GM21528 (cell line): ENCODE data around the gene H2AZ2.

Source experiments
- ATAC-seq: cut with Tn5 transposase; IDR thresholded peaks from one replicate; pipeline ENCODE4 v1.9.1; 2021; ENCODE audit warnings: mild to moderate bottlenecking, moderate library complexity; ENCODE audit not compliant: unreplicated experiment, low FRiP score

H2AZ2 gene

DNA sequence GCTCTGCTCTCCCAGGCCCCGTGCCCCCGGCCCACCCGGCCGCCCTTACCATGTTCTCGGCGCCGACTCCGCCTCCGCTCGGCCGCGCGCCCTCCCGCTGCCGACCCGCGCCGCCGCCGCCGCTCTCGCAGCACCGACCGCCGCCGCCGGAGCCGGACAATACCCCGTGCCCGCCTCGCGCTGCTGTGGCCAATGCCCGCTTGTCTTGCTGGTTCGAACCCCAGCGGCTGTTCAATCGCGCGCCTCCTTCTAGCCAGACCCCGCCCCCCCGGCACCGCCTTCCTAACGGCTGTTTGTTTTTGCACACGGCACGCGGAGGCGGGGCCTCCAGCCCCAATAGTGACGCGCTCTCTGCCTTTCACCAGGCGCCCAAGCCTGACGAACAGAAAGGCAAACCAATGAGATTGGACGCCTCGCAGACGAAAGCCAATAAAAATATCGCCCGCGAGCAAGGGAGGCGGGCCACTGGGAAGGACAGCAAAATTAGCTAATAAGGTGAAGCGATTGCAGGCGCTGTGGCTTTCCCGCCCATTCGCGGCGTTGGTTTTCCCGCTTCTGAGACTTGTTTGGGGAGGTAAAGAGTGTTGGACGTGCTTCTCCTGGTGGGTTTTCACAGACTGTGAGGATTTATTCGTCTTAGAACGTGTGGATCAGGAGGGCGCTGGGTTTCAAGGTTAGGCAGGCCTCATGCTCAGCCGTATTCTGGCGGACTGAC, at the start of gene H2AZ2:
TSS of gene H2AZ2 (minus strand) at position 168 of the 715 bp plus-strand sequence. CDS start at position 52, 116 bp downstream.
- ATAC-seq = peak; percentile 86

DNA sequence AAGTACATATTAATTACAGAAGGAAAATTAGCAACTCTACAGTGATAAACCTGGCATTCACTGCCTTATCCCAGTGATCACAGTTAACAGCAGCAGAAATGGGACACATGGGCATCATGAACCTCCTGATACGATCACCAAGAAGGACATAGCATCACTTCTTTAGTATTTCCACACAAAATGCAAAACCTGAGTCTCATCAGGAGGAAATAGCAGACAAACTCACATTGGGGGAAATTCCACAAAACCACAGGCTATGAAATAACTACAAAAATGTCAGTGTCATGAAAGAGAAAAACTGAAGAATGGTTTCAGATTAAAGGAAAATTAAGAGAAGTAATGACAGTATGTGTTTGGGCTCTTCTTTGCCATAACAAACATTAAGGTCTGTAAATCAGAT, 49.4 kb upstream of the H2AZ2 start:
- ATAC-seq = no peak

- no peak for ATAC-seq
Observed at GRCh38 chr7:44894888-44895580, 47.1 kb upstream of the H2AZ2 start.

GRCh38 chr7:44893710-44894234, 45.9 kb upstream of the H2AZ2 start:
- no peak for ATAC-seq

DNA sequence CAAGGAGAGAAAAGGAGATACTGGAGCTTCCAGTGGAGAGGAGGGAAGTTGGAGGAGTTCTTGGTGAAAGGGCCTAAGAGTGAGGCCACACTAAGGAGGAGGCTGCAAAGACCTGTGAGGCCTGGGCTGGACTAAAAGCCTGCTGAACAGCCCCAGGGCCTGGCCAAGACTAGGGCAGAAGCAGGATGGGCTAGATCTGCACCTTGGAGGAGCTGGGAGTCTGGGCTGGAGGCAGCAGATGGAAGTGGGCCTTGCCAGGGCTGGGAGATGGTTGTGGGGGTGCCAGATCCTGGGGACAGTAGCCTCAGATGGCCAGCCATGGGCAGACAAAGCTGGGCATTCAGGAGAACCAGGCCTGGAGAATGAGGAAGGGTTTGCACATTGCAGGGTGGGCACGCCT, 43.9 kb upstream of the H2AZ2 start:
- no peak for ATAC-seq

DNA sequence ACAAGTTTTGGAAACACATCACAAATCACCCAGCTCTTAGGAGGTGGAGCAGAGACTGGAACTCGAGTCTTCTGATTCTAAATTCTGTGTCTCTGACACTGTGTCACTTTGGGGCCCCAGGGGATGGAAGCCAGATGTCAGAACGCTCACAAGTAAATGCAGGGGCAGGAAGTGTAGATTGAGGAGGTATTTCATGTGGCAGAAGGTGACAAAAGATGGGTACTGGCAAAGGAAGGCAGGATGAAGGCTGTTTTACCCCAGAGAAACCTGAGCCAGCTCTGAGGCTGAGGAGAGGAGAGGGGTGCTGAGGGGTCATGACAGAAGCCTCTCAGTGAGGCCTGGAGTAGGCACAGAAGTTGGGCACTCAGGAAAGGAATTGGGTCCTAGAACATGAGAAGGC, 43.5 kb upstream of the H2AZ2 start:
- ATAC-seq = no peak

- no peak for ATAC-seq
Observed at GRCh38 chr7:44889086-44889781, 41.3 kb upstream of the H2AZ2 start.

- ATAC-seq = no peak
Observed at GRCh38 chr7:44887293-44887692, 39.4 kb upstream of the H2AZ2 start.

DNA sequence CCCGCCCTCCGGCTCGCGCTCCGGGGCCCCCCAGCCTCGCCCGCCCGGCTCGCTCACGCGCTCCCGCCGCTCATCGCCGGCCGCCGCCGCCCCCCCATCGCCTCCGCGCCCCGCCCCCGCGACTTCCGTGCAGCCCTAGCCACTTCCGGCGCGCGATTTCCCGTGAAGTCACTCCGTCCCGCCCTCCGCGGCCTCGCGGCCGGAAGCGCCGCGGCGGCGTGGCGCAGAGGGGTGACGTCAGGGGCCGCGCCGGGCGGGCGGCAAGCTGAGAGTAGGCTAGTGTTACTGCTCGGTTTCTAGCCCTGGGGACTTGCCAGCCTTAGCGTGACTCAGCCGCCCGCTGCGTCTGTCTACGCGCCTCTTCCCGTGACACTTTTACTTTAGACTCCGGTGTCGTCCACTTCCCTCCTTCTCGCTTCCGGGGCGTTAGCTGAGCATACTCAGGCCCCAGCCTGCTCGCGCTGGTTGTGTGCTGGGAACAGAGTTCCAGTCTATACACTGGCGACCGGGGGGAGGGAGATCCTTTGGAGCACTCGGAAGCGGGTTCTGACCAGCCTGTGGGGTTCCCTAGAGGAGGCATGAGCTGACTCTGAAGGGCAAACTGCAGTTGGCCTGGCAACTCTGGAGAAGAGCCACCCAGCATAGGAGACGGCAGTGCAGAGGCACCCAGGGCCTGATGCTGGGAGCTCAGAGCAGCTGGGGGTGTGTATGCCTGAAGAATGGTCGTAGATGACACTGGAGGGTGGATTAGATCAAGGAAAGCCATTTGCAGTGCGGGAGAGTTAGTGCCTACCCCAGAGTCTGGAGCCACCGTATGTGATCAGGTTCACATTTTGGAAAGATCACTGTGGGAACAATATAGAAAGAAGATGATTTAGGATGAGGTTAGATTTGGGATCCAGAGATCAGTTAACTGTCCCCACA, 37.8 kb upstream of the H2AZ2 start, which contains the start of gene PURB:
TSS of gene PURB (minus strand) at position 137 of the 924 bp plus-strand sequence. CDS start 182 bp downstream, outside the sequence.
- peak; percentile 84 for ATAC-seq

- peak; percentile 28 for ATAC-seq
Observed at GRCh38 chr7:44884621-44885393, 36.9 kb upstream of the H2AZ2 start.

GRCh38 chr7:44883961-44884620, 36.2 kb upstream of the H2AZ2 start:
- ATAC-seq = no peak

- no peak for ATAC-seq
Observed at GRCh38 chr7:44882899-44883298, 35.0 kb upstream of the H2AZ2 start.

GRCh38 chr7:44881610-44882009, 33.7 kb upstream of the H2AZ2 start:
- no peak for ATAC-seq

DNA sequence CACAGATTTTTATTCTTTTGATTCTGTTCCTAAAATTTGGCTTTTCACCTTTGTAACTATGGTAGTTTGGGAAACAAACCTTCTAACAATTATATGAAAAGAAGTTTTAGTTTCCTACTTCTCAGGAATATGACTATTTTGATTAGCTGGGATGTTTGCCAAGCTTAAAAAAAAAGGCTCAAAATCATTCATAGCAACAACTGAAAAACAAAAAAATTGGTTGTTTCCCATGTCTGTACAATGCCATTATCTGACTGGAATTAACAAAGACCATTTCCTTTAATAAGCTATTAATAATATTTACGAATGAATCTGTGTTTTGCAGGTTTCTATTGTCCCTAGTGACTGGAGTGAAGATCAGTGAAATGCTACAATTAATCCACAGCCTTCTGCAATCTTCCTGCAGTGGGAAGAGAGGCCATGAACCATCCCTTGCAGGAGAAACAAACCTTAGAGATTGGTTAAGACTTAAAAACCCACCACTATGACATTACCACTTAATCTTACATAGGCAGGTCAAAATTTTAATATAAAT, 33.2 kb upstream of the H2AZ2 start:
- ATAC-seq = no peak

DNA sequence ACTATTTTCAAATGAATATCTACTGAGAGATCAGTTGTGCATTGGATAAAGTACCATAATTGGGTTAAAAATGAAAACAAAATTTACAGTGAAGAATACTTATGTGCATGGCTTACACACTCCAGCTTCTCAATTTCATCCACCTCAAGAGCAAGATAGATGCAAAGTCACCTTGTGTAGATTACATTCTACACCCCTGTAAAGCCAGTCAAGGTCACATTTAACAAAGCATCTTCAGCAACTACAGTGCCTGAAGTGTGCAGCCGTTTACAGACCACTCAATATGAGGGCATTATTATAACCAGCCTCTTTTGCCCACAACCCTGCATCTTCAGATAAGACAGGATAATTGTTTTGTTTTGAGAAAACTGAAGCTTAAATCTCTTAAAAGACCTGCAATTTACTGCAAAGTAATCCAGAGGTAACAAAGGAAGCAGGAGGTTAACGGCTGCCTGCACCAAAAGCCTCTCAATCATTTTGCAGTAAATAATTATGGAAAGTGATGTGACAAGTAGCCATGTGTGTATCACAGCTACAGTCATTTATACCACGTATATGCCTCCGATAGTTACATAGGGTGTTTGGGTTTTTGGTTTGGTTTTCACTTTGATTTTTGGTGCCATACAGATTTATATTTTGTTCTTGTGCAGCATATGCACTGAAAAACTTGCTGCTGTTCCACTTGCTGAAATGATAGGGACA, 32.6 kb upstream of the H2AZ2 start:
- no peak for ATAC-seq

DNA sequence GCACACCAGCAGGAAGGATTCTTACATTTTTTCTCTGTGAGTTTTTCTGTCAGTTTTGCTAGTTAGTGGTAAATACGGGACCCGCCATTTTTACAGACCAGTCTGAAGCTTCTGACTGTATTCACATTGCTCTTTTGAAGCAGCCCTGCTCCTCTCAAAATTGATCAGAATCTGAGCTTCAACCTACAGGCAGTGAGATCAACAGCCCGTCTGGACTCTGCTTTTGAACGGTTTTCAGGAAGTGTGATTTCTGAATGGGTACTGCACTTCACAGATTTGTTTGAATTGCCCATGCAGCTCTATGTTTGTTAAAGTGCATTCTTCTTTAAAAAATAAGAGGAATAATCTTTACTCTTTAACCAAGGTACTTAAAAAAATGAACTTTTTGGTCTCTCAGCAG, 28.5 kb upstream of the H2AZ2 start:
- ATAC-seq = no peak

GRCh38 chr7:44875241-44875640, 27.4 kb upstream of the H2AZ2 start:
- ATAC-seq = no peak

- no peak for ATAC-seq
Observed at GRCh38 chr7:44872787-44873186, 24.9 kb upstream of the H2AZ2 start.
